IMR-90 (cell line): ENCODE data around the gene RAET1E. TPM values are rescaled to one million over a fixed set of nuclear protein-coding genes. Genes with fewer than 3 reads are reported as not detected.

Experiments used
- ATAC-seq: fragments of 200-7000 bp; cut with Tn5 transposase; 2 replicates; pipeline ENCODE4 v1.9.1; 2020; ENCODE audit warnings: low read depth, mild to moderate bottlenecking, moderate library complexity
- BruUV-seq: library from RNA; stranded (reverse); fragments of 400-500 nt; replicated peaks from 2 replicates; lab custom pipeline; 2021; lab: Mats Ljungman, UMichigan
- CTCF ChIA-PET: fragments of 300-600 bp; formaldehyde crosslinking; extraction: SDS; loops from one replicate; lab custom pipeline; 2021; ENCODE audit warnings: antibody characterized with exemption; lab: Yijun Ruan, JAX
- POLR2A ChIA-PET: fragments of 300-600 bp; sonication (Branson Sonifier 250); formaldehyde crosslinking; loops from one replicate; lab custom pipeline; 2022; ENCODE audit warnings: antibody characterized with exemption; ENCODE audit not compliant: unreplicated experiment; lab: Charles Lee
- DNase-seq: peaks from one replicate; pipeline ENCODE4 v3.0.0; 2013
- H2AFZ ChIP-seq: replicated peaks from 2 replicates; pipeline ENCODE3; 2013; ENCODE audit warnings: low read length, mild to moderate bottlenecking; ENCODE audit not compliant: poor library complexity
- H2AK5ac ChIP-seq: 2 replicates; pipeline ENCODE4 v1.6.1; 2013; ENCODE audit warnings: low read depth, low read length, inconsistent platforms
- H2AK9ac ChIP-seq: replicated peaks from 2 replicates; pipeline ENCODE3; 2013; ENCODE audit warnings: mild to moderate bottlenecking, low read depth, low read length, moderate library complexity; ENCODE audit not compliant: poor library complexity
- H2BK120ac ChIP-seq: 2 replicates; pipeline ENCODE4 v1.6.1; 2013; ENCODE audit warnings: low read depth, low read length, inconsistent platforms
- H2BK15ac ChIP-seq: 3 replicates; pipeline ENCODE4 v1.6.1; 2013; ENCODE audit warnings: low read depth, low read length, inconsistent platforms
- H2BK20ac ChIP-seq: 2 replicates; pipeline ENCODE4 v1.6.1; 2013; ENCODE audit warnings: low read depth, mild to moderate bottlenecking, inconsistent platforms, low read length, moderate library complexity
- H2BK5ac ChIP-seq: 2 replicates; pipeline ENCODE4 v1.6.1; 2013; ENCODE audit warnings: mild to moderate bottlenecking, low read depth, low read length, inconsistent platforms; ENCODE audit not compliant: poor library complexity, severe bottlenecking
- H3K14ac ChIP-seq: replicated peaks from 2 replicates; pipeline ENCODE4 v1.6.1; 2013; ENCODE audit warnings: low read depth, low read length, inconsistent platforms
- H3K18ac ChIP-seq: 2 replicates; pipeline ENCODE4 v1.6.1; 2013; ENCODE audit warnings: low read depth, low read length, control low read depth
- H3K23ac ChIP-seq: 2 replicates; pipeline ENCODE4 v1.6.1; 2013; ENCODE audit warnings: low read depth, low read length, inconsistent platforms
- H3K27ac ChIP-seq: 2 replicates; pipeline ENCODE4 v1.5.1; 2013; ENCODE audit warnings: mild to moderate bottlenecking, control low read depth, low read length; ENCODE audit not compliant: insufficient read depth
- H3K27me3 ChIP-seq: 2 replicates; pipeline ENCODE4 v1.6.1; 2013; ENCODE audit warnings: low read length; ENCODE audit not compliant: control insufficient read depth, insufficient read depth
- H3K36me3 ChIP-seq: 2 replicates; pipeline ENCODE4 v1.6.1; 2013; ENCODE audit warnings: low read length, mixed read lengths; ENCODE audit not compliant: control insufficient read depth, insufficient read depth
- H3K4ac ChIP-seq: 2 replicates; pipeline ENCODE4 v1.6.1; 2013; ENCODE audit warnings: low read depth, low read length, inconsistent platforms
- H3K4me1 ChIP-seq: 2 replicates; pipeline ENCODE4 v1.6.1; 2013; ENCODE audit warnings: low read length, mixed read lengths; ENCODE audit not compliant: control insufficient read depth, insufficient read depth
- H3K4me2 ChIP-seq: 2 replicates; pipeline ENCODE4 v1.6.1; 2013; ENCODE audit warnings: low read depth, mild to moderate bottlenecking, control low read depth, low read length, moderate library complexity
- H3K4me3 ChIP-seq: 2 replicates; pipeline ENCODE4 v1.5.1; 2013; ENCODE audit warnings: low read depth, mild to moderate bottlenecking, control low read depth, low read length, moderate library complexity; ENCODE audit not compliant: insufficient read depth
- H3K56ac ChIP-seq: 2 replicates; pipeline ENCODE4 v1.6.1; 2013; ENCODE audit warnings: low read length, inconsistent platforms; ENCODE audit not compliant: insufficient read depth; ENCODE audit errors: extremely low read depth
- H3K79me1 ChIP-seq, 2 experiments: 2 replicates each; pipeline ENCODE4 v1.6.1; 2013; ENCODE audit warnings: low read length in 2 of 2, inconsistent platforms in 1 of 2, low read depth in 1 of 2
- H3K9ac ChIP-seq: 2 replicates; pipeline ENCODE4 v1.6.1; 2013; ENCODE audit warnings: low read depth, low read length, control low read depth
- H3K9me1 ChIP-seq: 2 replicates; pipeline ENCODE4 v1.6.1; 2013; ENCODE audit warnings: low read length, inconsistent platforms; ENCODE audit not compliant: insufficient read depth
- H3K9me3 ChIP-seq: 2 replicates; pipeline ENCODE4 v1.6.1; 2013; ENCODE audit warnings: low read length; ENCODE audit not compliant: control insufficient read depth, insufficient read depth
- H4K20me1 ChIP-seq: 2 replicates; pipeline ENCODE4 v1.6.1; 2013; ENCODE audit warnings: low read length, inconsistent platforms; ENCODE audit not compliant: insufficient read depth
- H4K5ac ChIP-seq: 2 replicates; pipeline ENCODE4 v1.6.1; 2013; ENCODE audit warnings: mild to moderate bottlenecking, low read depth, low read length, control low read depth
- H4K8ac ChIP-seq, 2 experiments: 2 replicates each; pipeline ENCODE4 v1.6.1; 2013; ENCODE audit warnings: low read depth in 2 of 2, low read length in 2 of 2, control low read depth in 1 of 2, inconsistent platforms in 1 of 2
- H4K91ac ChIP-seq: 2 replicates; pipeline ENCODE4 v1.6.1; 2013; ENCODE audit warnings: low read depth, low read length, inconsistent platforms; ENCODE audit not compliant: insufficient read depth
- CEBPB ChIP-seq: IDR thresholded peaks from 2 replicates; pipeline ENCODE4 v1.6.1; 2012; ENCODE audit warnings: low read depth, low read length, improper control_type of control experiment
- CHD1 ChIP-seq: IDR thresholded peaks from 2 replicates; pipeline ENCODE4 v1.6.1; 2012; ENCODE audit warnings: low read depth, low read length, improper control_type of control experiment
- CTCF ChIP-seq: conservative IDR thresholded peaks from 2 replicates; pipeline ENCODE4 v1.5.1; 2012; ENCODE audit warnings: mild to moderate bottlenecking, low read depth, low read length, improper control_type of control experiment
- ELK1 ChIP-seq: fragments of 150-350 bp; IDR thresholded peaks from 2 replicates; pipeline ENCODE4 v1.6.1; 2016; ENCODE audit warnings: low read depth, mild to moderate bottlenecking, low read length, moderate library complexity, borderline replicate concordance
- MAFK ChIP-seq: IDR thresholded peaks from 2 replicates; pipeline ENCODE4 v1.6.1; 2012; ENCODE audit warnings: low read depth, low read length, improper control_type of control experiment
- MAZ ChIP-seq: IDR thresholded peaks from 2 replicates; pipeline ENCODE4 v1.6.1; 2012; ENCODE audit warnings: low read depth, mild to moderate bottlenecking, low read length, improper control_type of control experiment, moderate library complexity, borderline replicate concordance
- MXI1 ChIP-seq: IDR thresholded peaks from 2 replicates; pipeline ENCODE4 v1.6.1; 2012; ENCODE audit warnings: low read depth, mild to moderate bottlenecking, low read length, moderate library complexity, borderline replicate concordance
- POLR2A ChIP-seq: IDR thresholded peaks from 2 replicates; pipeline ENCODE4 v1.6.1; 2012; ENCODE audit warnings: mild to moderate bottlenecking, low read depth, low read length
- RAD21 ChIP-seq: IDR thresholded peaks from 2 replicates; pipeline ENCODE4 v1.6.1; 2012; ENCODE audit warnings: low read length, improper control_type of control experiment
- RFX5 ChIP-seq: IDR thresholded peaks from 2 replicates; pipeline ENCODE4 v1.8.0; 2012; ENCODE audit warnings: low read depth, mild to moderate bottlenecking, low read length, moderate library complexity
- USF2 ChIP-seq: fragments of 150-350 bp; IDR thresholded peaks from 2 replicates; pipeline ENCODE4 v1.6.1; 2017; ENCODE audit warnings: mild to moderate bottlenecking, antibody characterized with exemption, low read length, low read depth
- WGBS, 2 experiments: methylation state at CpG; one replicate each; pipeline versions ENCODE4 v1.1.5 to v1.1.7; 2013; ENCODE audit warnings: missing lambda C conversion rate in 2 of 2; ENCODE audit not compliant: insufficient read length in 1 of 2; ENCODE audit errors: extremely low coverage in 2 of 2; 5-methylcytosine and 5-hydroxymethylcytosine counted together
- dilution Hi-C: fragments of 300-500 bp; cut with HindIII; formaldehyde crosslinking; loops from one replicate; pipeline ENCODE4 v1.14.3; 2018; ENCODE audit warnings: low sequenced_read_pairs; ENCODE audit not compliant: unreplicated experiment
- in situ Hi-C: fragments of 300-500 bp; cut with MboI; formaldehyde crosslinking; loops from 3 replicates; pipeline ENCODE4 v1.14.3; 2019; ENCODE audit warnings: low sequenced_read_pairs, inconsistent platforms, mixed read lengths
- intact Hi-C: fragments of 100-400 bp; cut with micrococcal nuclease; formaldehyde crosslinking; loops from 2 replicates; pipeline ENCODE4 v1.10.0; 2022
- polyA plus RNA-seq, 3 experiments: library from polyadenylated mRNA; depleted of rRNA; stranded (reverse); fragments of >200 nt; gene quantifications; 2 replicates each; pipeline ENCODE4 v1.2.3, GENCODE V29; 2012; ENCODE audit warnings: low replicate concordance in 1 of 3
- total RNA-seq: library from RNA; depleted of rRNA; stranded (reverse); fragments of >200 nt; gene quantifications from 2 replicates; pipeline ENCODE4 v1.2.3, GENCODE V29; 2012

The RAET1E gene
- total and polyA plus RNA-seq, 2 of the 4 experiments (the other 2 are of a cell fraction), result not detected

- TF ChIP-seq RAD21 (no peak), POLR2A (no peak)
These were observed 28.5 kb downstream of the RAET1E start (continued) for GRCh38 chr6:149869275-149869892.

GRCh38 chr6:149867876-149868640 is 29.9 kb downstream of the RAET1E start:
- no TSS peak for BruUV-seq
- Histone ChIP-seq H2AFZ (peak overlapping the region; percentile 65), H3K4me1 (peaks cover 5% of the 10 kb centered on the region; the same call in 1 of the 2 replicates), H4K5ac (no peak overlapping the region), H2BK15ac (no peak overlapping the region), H4K20me1 (no peaks in the 10 kb centered on the region), H3K4me3 (no peak overlapping the region), H2AK5ac (no peak overlapping the region), H3K4ac (no peak overlapping the region), H2BK5ac (no peak overlapping the region), H3K23ac (no peak overlapping the region), H4K91ac (no peak overlapping the region), H3K56ac (no peak overlapping the region), H3K36me3 (no peaks in the 10 kb centered on the region), H3K4me2 (no peak overlapping the region), H4K8ac (no peak overlapping the region), H2BK20ac (no peak overlapping the region), H3K27me3 (no peaks in the 10 kb centered on the region), H3K9me3 (no peaks in the 10 kb centered on the region), H2AK9ac (no peak overlapping the region), H3K9me1 (no peaks in the 10 kb centered on the region), H3K27ac (no peak overlapping the region), H3K18ac (no peak overlapping the region), H2BK120ac (no peak overlapping the region), H3K9ac (no peak overlapping the region), H3K14ac (0 out of 2 replicates have a peak overlapping the region, but pooled peaks have one; percentile 5), H3K79me1 (0 out of 4 replicates have a peak, but pooled peaks cover 0 to 4% of the 10 kb centered on the region in 2 experiments)
- ChIA-PET POLR2A (no interaction called here), CTCF (interaction anchor here (1.0 to 1.1 kb wide), 2 partner anchors 11 to 18 kb away, joined by 3 read pairs; no protein-coding TSS in a partner anchor)
- intact Hi-C loops (loop anchor here (5.0 kb wide), 1 partner anchor 321 kb away; the partner anchor contains the start of gene PPIL4), in situ Hi-C loops (loop anchor here (5.0 kb wide), 2 partner anchors 36 to 54 kb away; partner anchors contain the start of gene RAET1G), dilution Hi-C loops (no loop called here)
- no CpG with 5 or more reads among the region's 4 CpGs for WGBS, 2 experiments
- DNase-seq (peak; percentile 28), ATAC-seq (no peak)
- TF ChIP-seq ELK1 (no peak), RAD21 (no peak), CHD1 (no peak), USF2 (no peak), CEBPB (0 out of 2 replicates have a peak, but pooled peaks have one; percentile 34), MAZ (no peak), MXI1 (no peak), CTCF (no peak), MAFK (peak; percentile 96), RFX5 (no peak)
